Mucosa of stomach (tissue), 1 donor: ENCODE measurements around the gene HCLS1.

Source experiments
- H3K27me3 ChIP-seq: one replicate; pipeline ENCODE4 v1.7.0; 2013; ENCODE audit warnings: mild to moderate bottlenecking, low read length; ENCODE audit not compliant: control insufficient read depth, insufficient read depth
- H3K36me3 ChIP-seq: one replicate; pipeline ENCODE4 v1.7.0; 2013; ENCODE audit warnings: low read length; ENCODE audit not compliant: control insufficient read depth, insufficient read depth
- H3K4me1 ChIP-seq: one replicate; pipeline ENCODE4 v1.7.0; 2013; ENCODE audit warnings: mild to moderate bottlenecking, low read length; ENCODE audit not compliant: control insufficient read depth, insufficient read depth
- H3K4me3 ChIP-seq: one replicate; pipeline ENCODE4 v1.7.0; 2013; ENCODE audit warnings: low read length
- H3K9ac ChIP-seq: one replicate; pipeline ENCODE4 v1.7.0; 2013; ENCODE audit warnings: mild to moderate bottlenecking, low read length, moderate library complexity
- H3K9me3 ChIP-seq: one replicate; pipeline ENCODE4 v1.7.0; 2013; ENCODE audit warnings: mild to moderate bottlenecking, low read length, moderate library complexity; ENCODE audit not compliant: control insufficient read depth
- donor health status: Pancreatic carcinoma.

The HCLS1 gene

DNA sequence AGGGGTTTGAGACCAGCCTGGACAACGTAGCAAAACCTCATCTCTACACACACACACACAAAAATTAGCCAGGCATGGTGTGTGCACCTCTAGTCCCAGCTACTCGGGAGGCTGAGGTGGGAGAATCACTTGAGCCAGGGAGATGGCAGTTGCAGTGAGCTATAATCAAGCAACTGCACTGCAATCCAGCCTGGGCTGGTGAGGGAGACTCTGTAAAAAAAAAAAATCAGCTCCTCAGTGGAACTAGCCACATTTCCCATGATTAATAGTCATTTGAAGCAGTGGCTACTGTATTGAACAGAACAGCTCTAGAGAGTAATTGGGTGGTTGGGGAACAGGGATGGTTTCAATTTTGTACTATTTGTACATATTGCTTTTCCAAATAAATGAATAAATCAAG lies 79.0 kb downstream of the HCLS1 start:
- Histone ChIP-seq H3K36me3 (no peaks in the 10 kb centered on the region), H3K9ac (no peak overlapping the region), H3K27me3 (peaks cover 6% of the 10 kb centered on the region), H3K4me3 (no peak overlapping the region), H3K9me3 (no peaks in the 10 kb centered on the region), H3K4me1 (no peaks in the 10 kb centered on the region)
